CMK (cell line): ENCODE data around the gene EMX1.
"Not testable (repeated sequence)": the region's sequence is repeated elsewhere in the genome, so short reads cannot be mapped to it uniquely, and the experiment has no call there.

Source experiments
- DNase-seq: peaks from one replicate; pipeline ENCODE4 v3.0.0-alpha.2; 2010; ENCODE audit warnings: low read depth

The EMX1 gene

GRCh38 chr2:72900191-72900825, 17.0 kb upstream of the EMX1 start:
- DNase-seq: no peak

DNA sequence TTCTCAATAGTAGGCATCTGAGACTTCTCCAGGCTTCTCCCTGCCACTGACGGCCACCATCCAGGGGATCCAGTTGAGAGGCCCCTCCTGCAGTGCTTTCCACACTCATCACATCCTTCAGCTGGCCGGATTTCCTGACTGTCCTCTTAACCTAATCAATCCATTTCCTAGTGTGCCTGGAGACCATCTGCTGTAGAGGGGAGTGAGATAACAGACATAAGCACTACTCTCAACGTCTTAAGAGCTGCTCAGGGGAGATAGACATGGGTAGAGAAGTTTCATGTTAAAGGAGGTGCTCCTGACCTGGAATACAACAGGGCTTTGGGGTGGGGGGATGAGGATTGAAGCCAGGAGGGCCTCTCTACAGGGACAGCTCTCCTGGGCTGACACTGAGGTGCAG, 15.9 kb upstream of the EMX1 start:
- DNase-seq: peak; percentile 74

- DNase-seq: not testable (repeated sequence)
Measured at GRCh38 chr2:72907369-72907768, 9.9 kb upstream of the EMX1 start.

DNA sequence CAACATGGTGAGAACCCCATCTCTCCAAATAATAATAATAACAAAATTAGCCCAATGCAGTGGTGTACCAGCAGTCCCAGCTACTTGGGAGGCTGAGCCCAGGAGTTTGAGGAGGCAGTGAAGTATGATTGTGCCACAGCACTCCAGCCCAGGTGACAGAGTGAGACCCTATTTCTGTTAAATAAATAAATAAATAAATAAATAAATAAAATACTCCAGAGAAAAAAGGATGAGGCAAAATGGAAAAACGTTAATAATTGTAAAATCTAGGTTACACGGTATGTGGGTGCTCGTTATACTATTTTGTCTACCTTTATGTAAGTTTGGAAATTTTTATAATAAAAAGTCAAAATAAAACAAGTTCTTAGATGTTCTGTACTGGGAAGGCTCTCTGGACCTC, 8.6 kb upstream of the EMX1 start:
- DNase-seq: no peak

DNA sequence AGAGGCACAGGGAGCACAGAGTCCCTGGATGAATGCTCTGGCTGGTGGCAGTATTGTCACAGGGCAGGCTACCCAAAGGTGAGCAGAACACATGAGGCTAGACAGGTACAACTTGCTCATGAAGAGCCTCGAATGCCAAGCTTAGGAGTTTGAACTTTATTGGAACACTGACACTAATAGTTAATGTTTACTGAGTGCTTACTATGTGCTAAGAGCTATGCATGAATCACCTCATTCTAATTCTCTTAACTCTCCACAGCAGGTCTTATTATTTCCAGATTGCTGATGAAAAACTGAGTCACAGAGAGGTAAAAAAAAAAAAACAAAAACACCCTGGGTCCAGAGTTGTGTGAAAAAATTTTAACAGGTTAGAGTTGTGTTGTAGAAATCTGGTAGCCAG, 6.1 kb upstream of the EMX1 start:
- DNase-seq: no peak

DNA sequence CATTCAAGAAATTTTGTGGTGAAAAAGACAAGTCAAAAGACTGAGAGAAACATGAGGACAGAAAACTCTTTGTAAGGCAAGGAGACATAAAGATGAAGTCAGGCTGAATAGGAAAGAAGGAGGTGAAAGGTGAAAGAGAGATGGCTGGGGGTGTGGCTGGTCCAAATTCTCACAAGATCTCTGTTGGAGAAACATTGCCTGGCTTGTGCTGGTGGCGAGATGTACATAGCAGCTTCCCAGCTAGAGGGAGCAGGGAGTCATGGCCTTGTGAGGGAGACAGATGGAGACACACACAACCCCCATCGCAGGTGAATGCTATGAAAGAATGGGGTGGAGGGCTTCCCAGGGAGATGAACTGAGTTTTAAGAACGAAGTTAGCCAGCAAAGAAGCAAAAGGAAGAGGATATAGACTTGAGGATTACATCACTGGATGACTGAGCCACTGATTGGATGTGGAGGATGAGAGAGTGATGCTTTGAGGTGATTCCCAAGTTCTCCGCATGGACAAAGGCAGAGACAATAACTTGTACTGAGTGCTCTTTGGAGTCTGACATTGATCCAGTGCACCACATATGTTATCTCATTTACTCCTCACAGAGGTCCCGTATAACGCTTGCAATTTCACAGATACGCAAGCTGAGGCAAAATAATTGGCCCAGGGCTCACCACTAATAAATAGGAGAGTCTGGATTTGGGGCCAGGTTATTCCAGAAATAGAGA, 3.7 kb upstream of the EMX1 start:
- no peak for DNase-seq

DNA sequence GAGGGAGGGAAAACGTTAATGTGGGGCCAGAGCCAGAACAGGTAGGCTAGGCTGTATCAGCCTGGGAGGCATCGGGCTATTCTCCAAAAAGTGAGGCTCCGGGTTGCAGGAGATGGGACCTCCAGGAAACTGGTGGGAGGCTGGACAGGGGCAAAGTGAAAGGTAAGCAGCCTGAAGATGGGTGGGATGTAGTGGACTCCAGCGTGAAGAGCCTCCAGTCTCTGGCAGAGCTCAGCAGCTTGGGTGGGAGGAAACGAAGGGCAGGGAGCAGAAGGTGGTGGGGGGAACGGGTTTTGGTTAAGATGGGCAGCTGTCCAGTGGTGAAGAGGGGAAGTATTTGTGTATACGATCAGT, 3.1 kb upstream of the EMX1 start:
- DNase-seq: no peak

DNA sequence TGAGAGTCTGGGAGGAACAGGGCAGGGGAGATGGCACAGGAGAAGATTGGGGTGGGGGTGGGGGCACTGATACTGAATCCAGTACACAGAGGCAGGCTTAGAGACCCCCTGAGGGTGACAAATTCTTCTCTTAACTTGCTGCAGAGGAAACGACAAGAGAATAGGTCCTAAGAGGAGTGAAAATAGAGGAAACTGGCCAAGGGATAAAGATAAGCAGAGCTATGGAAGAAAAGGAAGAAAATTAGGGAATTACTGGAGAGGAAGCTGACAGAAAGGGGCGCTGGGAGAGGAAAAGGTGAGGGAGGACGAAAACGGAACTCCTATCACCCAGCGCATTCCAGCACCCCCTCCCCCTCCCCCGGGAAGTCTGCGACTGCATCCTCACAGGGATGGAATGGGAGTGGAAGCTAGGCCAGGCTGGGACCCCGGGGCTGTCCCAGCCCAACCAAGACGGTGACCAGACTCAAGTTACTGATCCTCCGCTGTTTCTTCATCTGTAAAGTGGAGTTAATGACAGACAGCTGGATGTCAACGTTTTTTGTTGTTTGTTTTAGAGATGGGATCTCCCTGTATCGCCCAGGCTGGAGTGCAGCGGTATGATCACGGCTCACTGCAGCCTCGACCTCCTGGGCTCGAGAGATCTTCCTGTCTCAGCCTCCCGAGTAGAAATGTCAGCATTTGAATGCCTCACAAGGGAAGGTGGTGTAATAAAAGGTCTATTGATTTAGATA, 2.6 kb upstream of the EMX1 start:
- DNase-seq: no peak

DNA sequence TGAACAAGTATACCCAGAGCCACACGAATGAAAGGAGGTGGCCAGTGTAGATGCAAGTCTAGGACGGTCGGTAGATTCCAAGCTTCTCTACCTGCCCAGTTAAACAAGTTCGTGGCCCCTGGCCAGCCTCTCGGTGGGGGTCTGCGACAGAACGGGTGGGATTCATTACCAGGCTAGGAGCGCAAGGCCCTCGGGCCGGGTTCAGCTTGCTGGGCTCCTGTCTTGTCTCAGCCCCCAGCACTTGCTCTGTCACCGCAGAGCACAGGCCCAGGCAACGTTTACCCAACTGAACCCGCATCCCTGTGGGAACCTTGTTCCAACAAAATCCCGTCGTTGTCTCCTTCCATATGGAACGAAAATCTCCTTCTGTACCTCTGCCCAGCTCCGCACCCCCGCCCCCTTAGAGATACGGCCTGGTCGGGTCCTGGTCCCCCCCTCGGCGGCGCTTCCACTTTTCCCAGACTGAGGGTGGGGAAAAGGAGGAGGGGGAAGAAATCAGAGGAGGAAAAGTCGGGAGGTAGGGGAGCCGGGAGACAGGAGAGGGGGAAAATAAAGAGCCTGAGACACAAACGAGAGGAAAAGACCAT, 1.9 kb upstream of the EMX1 start:
- DNase-seq: no peak

DNA sequence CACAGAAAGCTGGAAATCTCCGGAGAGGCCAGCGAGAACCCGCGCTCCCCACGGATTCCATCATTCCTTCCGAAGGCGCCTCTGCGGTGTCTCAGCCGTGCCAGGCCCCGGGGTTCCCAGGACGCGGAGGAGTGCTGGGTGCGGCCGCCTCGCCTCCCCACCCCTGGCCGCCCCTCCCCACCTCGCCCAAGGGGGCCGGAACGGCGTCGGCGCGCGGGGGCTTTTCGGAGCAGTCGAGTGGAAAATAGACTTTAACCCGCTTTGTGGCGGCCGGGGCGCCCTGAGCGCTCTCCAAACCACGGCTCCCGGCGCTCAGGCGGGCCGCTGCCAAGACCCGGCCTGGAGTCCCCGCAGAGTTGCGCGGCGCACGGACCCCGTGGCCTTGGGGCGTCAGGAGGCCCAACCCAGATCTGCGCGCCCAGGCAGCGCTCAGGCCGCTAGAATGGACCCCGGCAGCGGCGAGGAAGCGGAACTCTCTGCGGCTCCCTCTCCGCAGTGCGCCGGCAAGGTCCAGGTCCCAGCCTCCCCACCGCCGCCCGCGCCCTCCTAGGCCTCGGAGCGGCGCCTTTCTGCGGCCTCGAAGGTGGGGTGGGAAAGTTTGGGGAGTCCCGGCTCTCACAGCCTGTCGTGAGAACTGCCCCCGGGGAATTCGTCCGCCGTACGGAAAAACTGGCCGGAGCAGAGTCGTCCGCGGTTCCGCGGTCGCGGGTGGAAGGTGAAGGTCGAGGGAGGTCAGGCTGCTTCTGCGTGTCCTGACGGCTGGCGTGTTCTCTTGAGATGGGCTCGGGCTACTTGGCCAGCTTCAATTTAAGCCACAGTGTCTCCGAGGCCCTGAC, 1.2 kb upstream of the EMX1 start:
- peak; percentile 53 for DNase-seq

DNA sequence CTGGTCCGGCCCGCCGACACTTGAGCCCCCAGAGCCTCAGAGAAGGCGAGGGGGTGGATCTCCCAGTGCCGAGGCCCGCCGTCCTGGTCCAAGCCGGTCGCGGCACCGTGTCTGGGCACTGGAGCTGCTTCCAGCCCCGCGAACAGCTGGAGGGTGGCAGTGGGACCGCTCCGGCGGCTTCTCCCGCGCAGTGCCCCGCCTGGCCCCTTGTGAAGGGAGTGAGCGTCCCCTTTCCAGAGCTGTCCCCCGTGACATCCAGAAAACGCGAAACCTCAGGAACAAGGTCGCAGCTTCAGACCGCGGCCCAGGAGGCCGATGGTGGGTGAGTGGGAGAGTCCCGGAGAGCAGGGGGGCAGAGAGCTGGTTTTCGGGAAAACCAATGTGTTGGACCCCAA, 579 bp upstream of the EMX1 start:
- no peak for DNase-seq

- no peak for DNase-seq
Measured at GRCh38 chr2:72917877-72918553, 696 bp downstream of the EMX1 start.

DNA sequence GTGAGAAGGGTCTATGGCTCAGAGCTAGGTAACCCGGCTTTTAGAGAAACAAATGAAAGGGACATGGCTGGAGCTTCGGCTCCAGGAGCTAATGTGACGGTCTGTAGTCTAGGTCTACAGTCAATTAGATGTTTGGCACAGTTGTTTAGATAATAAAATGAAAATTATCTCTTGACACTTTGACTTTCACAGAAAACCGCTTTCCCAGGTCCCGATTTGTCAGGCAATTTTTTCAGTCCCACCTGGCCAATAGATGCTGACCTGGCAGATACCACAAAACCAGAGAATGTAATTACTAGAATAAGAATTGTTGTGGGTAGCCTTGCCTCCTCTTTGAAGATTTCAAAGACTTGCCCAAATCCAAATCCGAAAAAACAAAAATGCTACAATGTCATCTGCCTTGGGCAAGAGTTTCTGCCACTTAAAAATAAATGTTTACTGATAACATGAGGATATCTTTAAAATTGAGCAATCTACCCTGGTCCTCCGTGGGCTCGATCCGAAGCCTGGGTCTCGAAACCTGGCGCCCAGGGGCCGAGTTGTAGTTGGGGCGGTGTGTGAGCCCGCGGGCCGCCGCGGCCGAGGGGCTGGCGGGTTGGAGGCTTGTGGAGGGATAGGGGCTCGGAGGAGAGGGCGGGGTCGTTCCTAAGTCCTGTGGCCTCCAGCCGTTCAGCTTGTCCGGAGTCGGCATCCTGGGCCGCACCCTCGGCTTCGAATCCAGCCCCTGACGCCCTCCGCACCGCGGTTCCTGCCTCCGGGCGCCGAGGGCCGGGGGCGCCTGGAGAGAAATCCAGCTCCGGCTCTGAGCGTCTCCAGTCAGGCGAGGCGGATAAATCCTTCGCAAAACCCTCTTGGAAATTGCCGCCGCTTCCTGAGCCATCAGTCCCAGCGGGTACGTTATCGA, 2.3 kb downstream of the EMX1 start:
- no peak for DNase-seq

DNA sequence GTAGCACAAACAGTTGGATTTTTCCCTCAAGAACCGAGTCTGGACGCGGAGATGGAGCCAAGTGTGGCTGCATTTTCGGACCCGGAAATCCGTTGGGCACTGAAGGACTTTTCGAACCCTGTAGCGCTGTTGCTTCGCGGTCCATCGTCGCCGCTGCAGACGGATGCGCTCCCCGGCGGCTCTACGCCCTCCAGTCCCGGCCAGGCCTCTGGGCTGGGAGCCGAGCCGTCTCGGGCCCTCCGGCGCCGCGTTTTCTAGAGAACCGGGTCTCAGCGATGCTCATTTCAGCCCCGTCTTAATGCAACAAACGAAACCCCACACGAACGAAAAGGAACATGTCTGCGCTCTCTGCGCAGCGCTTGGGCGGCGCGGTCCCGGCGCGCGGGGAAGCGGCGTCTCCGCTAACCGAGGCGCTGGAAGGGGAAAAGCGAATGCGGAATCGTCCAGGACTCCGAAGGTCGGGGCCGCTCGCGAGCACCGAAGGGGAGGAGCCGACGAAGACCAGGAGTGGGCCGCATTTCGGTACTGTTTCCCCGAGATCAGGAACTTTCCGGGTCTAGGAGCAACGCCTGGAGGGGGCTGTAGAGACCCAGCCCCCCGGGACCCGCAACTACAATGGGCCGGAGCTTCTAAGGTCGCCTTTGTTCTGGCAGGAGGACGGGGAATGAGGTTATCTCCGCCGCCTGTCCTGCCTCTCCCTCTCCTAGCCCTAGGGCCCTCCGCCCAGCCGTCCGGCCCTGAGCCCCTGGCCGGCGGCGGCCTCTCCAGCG, 3.2 kb downstream of the EMX1 start:
- no peak for DNase-seq

- DNase-seq: no peak
Measured at GRCh38 chr2:72921088-72921851, 4.0 kb downstream of the EMX1 start.

- DNase-seq: no peak
Measured at GRCh38 chr2:72921853-72922252, 4.5 kb downstream of the EMX1 start.

DNA sequence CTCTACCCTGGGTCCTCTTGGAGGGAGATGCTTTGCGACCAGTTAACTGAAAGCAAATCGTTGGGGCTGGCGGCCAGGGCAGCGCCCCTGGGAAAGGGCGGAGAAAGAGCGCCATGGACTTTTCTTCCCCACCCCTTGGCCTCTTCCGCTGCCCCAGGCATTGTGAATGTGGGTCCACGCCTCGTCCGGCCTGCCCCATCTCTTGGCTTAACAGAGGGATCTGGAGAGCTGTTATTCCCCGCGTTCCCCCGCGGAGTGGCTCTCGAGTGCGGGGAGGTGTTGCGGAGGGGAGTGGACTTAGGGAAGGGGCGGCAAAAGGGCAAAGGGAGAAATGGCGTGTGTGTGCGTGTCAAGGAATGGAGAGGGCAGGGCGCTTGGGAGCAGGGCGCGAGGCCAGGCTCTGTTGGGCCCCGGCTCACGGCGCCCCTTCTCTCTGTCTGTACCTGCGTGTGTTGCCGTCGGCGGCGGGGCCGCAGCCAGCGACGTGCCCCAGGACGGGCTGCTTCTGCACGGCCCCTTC, 6.6 kb downstream of the EMX1 start:
- no peak for DNase-seq

GRCh38 chr2:72924353-72925240, 7.3 kb downstream of the EMX1 start:
- no peak for DNase-seq
